OCI-LY1 (cell line): ENCODE data around the gene FOXO3.

Experiments used
- EZH2 ChIP-seq: fragments of 200-600 bp; sonication (generic), shearing (Covaris generic); IDR thresholded peaks from 2 replicates; pipeline ENCODE4 v1.8.0; 2017; ENCODE audit warnings: borderline replicate concordance, mixed run types, mild to moderate bottlenecking, antibody characterized with exemption, low read length, moderate library complexity, mixed read lengths
- TF ChIP-seq, protein P1 (sequence below): fragments of 200-600 bp; sonication (generic), shearing (Covaris generic); IDR thresholded peaks from 2 replicates; pipeline ENCODE4 v1.5.1; 2017; ENCODE audit warnings: mild to moderate bottlenecking, antibody characterized with exemption, low read length, moderate library complexity, mixed read lengths

DNA sequence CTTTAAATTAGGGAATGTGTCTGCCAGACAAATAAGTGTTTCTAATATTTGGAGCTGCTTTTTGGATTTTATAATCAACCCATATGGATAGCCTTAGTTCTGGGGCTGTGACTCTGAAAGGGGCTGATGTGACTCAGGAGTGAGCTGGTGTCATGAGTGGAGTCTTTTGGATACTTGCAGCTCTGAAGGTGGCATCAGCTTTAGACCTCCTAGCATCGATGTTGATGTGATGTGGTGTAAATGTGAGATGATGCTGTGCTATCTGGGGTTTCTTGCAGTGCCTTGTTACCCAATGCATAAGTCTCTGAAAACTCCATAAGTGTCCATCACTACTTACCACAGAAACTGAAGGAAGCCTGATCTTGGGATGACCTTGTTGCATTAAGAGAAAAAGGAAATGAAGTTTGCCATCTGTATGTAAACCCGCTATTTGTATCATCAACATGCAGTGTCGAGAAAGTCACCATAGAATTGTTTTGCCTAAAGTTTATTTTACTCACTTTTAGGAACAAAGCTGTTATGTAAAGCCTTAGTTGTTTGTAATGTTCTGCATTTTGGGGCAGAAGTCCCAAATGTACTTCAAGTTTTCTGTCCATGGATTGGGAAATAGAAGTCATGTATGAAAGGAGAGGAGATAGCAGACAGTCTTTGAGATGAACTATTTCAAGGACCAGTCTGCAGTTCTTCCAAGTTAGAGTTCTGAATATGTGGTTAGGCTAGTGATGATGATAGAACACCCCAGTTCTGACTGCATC is 8.0 kb downstream of the FOXO3 start:
- TF ChIP-seq, protein P1, sequence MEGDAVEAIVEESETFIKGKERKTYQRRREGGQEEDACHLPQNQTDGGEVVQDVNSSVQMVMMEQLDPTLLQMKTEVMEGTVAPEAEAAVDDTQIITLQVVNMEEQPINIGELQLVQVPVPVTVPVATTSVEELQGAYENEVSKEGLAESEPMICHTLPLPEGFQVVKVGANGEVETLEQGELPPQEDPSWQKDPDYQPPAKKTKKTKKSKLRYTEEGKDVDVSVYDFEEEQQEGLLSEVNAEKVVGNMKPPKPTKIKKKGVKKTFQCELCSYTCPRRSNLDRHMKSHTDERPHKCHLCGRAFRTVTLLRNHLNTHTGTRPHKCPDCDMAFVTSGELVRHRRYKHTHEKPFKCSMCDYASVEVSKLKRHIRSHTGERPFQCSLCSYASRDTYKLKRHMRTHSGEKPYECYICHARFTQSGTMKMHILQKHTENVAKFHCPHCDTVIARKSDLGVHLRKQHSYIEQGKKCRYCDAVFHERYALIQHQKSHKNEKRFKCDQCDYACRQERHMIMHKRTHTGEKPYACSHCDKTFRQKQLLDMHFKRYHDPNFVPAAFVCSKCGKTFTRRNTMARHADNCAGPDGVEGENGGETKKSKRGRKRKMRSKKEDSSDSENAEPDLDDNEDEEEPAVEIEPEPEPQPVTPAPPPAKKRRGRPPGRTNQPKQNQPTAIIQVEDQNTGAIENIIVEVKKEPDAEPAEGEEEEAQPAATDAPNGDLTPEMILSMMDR, result no peak
- TF ChIP-seq EZH2, result no peak
